T-helper 9 cell (primary cell): ENCODE results near the gene NR4A3.
"Not testable (repeated sequence)": the region's sequence is repeated elsewhere in the genome, so short reads cannot be mapped to it uniquely, and the experiment has no call there.

ENCODE experiments used
- DNase-seq: peaks from one replicate; pipeline ENCODE4 v3.0.0-alpha.2; 2020
- total RNA-seq, 2 donors: gene quantifications; one replicate each; lab custom pipeline; 2026; lab: John Stamatoyannopoulos, UW

Gene NR4A3
- total RNA-seq: 3.7 to 131 reads per million in 2 donors

DNA sequence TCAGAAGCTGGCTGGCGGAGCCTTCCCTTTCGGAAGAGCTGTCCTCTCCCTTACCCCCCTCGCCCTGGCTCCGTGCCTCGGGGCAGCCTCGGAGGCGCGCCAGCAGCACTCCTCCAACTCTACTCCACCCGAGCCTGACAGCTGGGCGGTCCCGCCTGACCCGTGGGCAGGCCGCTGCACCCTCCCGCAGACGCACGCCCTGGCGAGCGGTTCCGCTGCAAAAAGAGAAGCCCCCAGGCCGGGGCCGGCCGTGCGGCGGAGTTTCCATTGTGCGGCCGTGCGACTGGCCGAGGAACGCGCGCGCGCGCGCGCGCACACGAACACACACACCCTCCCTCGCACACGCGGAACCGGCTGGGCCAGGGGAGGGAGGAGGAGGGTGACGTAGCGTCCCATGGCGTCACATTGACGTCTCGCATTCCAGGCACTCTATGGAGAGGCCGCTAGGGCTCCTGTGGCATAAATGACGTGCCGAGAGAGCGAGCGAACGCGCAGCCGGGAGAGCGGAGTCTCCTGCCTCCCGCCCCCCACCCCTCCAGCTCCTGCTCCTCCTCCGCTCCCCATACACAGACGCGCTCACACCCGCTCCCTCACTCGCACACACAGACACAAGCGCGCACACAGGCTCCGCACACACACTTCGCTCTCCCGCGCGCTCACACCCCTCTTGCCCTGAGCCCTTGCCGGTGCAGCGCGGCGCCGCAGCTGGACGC, at the start of gene NR4A3:
TSS of gene NR4A3 (plus strand) at position 490 of the 713 bp plus-strand sequence. CDS start 6,158 bp downstream, outside the sequence.
- DNase-seq: peak; percentile 90

DNA sequence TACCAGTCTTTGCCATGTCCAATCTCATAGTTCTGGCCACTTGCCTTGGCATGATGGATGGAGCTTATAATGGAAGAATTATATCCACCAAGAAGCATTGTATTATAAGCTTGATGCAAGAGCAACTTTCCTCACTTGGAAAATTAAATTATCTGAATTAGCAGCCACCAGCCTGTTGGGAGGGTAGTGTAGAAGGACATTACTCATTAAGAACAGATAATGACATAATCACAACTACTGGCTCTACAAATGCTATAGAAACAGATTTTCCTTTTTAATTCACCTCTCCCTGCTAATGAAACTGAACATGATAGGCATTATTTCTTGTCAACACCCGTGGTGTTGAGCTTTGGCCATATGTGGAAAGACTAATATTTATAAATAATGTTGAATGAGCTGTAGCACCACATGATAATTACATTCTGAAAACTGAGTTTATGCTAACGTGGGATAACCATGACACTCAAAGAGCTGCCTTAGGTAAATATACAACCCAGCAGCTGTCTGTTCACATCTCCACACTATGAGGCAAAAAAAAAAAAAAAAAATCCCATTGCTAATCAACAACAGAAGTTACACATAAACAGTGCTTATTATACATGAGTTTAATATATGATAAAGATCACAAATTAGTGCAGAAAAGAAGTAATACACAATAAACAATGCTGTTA, 48.1 kb upstream of the NR4A3 start:
- no peak for DNase-seq

DNA sequence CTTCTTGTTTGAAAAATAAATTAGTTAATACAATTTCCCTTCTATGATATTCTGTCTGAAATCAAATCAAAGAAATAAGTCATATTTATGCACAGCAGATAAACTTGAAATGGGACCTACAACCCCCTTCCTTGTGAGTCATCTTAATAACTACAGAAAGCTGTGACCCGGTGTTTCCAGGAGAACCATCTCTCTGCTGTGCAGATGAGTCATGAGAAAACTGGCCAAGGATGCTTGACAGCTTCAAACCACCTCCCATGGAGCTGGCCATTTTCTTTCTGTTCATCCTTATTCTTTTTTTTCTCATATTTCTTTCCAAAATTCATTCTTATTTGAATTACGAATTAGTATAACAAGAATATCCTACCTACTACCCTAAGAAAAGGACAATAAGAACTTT, 43.4 kb upstream of the NR4A3 start:
- no peak for DNase-seq

DNA sequence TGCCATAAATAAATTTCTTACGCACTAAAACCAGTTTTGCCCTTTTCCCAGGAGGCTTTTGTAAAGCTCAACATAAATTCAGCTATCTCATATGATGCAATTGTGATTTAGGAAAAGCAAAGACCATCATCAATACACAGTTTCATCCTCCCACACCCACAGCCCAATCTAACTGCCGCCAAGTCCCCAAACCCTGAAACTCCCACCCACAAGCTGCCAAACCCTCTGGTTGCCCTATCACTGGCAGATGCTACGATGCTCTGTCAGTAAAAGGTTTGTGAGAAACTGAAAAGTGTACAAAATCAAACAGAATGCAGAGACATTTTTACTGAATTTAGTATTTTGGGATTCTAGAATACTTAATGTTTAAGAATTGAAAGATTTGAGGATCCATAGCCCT, 42.8 kb upstream of the NR4A3 start:
- no peak for DNase-seq

DNA sequence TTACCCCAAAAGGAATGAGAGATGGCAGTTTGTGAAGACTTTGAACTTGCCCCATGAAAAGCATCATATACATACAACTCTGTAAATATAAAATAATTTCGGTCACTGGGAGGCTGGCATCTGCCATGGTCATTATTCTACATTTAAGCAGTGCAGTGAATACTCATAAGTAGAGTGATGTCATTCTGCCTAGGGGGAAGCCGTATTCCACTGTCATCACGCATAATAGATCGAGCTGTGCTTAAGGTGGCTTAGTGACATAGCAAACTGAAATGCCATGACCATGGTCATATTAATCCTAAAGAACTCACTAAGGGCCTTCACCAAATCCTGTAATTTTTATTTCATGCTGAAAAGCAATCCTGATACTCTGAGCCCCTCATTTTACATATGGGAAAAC, 42.4 kb upstream of the NR4A3 start:
- DNase-seq: no peak

DNA sequence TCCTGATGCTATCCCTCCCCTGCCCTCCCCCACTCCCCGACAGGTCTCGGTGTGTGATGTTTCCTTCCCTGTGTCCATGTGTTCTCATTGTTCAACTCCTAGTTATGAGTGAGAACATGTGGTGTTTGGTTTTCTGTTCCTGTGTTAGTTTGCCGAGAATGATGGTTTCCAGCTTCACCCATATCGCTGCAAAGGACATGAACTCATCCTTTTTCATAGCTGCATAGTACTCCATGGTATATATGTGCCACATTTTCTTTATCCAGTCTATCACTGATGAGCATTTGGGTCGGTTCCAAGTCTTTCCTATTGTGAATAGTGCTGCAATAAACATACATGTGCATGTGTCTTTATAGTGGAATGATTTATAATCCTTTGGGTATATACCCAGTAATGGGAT, 39.3 kb upstream of the NR4A3 start:
- not testable (repeated sequence) for DNase-seq

DNA sequence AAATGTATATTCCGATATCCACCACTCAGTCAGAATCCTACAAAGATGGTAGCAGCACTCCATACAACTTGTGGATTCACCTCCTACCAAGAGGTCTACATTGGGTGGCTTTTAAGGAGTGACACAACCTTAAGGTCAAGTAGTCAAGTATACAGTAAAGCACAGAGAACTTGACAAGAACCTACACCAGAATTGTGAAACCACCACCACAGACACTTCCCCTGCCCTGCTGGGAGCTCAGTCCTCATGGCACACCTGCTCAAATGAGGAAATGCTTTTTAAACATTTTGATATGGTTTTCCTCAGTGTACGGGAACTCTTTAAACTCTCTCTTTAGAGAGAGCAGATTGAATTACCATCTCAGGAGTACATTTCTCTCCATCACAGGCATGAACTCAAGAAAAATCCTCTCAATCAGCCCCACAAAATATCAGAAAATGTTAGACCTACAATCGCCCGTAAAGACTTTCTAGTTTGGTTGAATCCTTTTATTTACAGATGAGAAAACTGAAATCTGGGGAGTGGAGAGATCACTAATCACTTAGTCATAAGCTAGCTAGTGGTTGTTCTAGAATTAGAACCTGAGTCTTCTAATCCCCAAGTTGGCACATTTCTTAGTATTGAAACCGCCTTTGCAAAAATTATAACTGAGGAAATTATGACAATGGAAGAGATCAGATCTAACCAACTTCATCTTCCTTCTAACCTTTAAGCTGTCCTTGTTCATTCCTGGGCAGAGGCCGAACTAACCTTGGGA, 38.5 kb upstream of the NR4A3 start:
- DNase-seq: no peak

DNA sequence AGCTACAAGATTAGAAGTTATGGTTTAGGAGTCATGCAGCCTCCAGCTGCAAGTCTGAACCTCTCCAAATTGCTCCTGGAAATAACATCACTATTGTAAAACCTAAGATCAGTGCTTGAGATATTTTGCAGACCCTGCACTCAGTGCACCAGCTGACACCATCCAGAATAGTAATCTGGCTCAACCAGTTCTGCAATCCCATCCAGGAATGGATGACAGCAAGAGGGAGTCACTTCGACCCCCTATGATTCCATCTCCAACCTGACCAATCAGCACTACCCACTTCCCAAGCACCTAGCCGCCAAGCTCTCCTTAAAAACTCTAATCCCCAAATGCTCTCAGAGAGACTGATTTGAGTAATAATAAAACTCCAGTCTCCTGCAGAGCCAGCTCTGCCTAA, 37.9 kb upstream of the NR4A3 start:
- DNase-seq: no peak

DNA sequence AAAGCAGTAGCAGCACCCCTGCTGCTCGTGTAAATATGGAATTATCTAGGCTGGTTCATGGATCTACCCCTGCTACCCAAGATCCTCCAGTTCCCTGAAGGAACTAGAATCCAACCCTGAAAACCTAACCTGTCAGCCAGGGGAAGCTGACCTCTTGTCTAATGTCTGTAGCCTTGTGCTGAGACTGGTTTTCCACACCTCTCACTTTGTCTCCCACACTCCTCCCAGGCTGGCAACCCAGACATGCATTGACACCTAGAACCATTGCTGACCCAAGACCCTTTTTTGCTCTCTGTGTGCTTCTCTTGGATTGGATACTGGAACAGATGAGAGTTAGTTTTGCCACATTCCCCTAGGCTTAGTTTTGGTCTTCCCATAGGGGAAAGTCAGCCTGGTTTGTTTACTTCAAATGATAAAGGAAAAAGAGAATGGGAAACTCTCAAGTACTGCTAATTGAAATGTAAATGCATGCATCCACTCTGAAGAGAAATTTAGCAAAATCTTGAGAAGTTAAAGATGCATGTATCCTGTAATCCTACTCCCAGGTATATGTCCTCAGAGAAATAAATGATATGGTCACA, 36.6 kb upstream of the NR4A3 start:
- no peak for DNase-seq

DNA sequence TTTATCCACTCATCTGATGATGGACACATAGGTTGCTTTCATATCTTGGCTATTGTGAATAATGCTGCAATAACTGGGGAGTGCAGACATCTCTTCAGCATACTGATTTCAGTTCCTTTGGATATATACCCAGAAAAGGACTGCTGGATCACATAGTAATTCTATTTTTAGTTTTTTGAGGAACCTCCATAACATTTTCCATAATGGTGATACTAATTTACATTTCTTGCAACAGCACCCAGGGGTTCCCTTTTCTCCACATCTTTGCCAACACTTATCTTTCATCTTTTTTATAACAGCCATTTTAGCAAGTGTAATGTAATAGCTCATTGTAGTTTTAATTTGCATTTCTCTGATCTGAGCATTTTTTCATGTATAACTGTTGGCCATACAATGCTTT, 34.1 kb upstream of the NR4A3 start:
- DNase-seq: no peak

DNA sequence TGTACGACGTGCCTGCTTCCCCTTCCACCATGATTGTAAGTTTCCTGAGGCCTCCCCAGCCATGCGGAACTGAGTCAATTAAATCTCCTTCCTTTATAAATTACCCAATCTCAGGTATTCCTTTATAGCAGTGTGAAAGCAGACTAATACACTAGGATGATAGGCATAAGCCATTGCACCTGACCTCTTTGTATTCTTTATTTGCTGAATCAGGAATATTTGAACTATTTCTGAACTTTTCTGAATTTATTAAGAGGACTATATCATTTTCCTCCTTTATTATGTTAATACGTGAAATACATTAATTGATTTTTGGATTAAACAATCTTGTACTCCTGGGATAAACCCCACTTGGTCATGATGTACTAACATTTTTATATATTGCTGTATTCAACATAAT, 28.2 kb upstream of the NR4A3 start:
- DNase-seq: no peak

DNA sequence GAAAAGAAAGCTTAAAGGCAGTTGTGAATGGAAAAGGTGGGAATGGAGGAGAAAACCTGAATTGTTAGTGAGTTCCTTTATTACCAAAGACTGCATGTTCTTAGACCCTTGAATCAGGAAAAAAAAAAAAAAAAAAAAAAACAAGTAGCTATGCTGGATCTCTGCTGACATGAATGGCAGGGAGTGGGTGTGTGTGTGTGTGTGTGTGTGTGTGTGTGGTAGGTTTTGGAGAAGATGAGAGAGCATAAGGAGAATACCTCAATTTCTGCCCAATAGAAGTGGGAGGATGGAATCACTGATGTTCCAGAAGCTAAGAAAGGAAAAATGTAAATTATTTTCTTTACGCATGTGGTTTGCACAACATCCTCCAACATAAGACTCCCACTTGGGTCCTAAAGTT, 25.5 kb upstream of the NR4A3 start:
- DNase-seq: no peak

DNA sequence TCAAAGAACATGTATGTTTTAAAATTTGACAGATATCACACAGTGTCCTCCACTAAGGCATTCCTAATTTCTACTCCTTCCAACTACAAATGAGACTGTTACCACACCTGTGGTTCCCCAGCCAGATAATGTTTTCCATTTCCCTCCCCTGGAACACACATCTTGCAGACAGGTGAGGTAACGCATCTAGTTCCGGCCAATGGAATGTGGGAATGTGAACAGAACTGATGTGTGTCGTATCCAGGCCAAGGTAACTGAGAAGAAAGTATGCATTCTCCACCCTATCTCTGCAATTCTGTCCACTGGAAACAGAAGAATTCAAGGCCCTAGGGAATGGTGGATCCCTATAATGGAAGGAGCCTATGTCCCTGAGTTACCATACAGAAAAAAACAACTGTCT, 19.9 kb upstream of the NR4A3 start:
- DNase-seq: no peak

DNA sequence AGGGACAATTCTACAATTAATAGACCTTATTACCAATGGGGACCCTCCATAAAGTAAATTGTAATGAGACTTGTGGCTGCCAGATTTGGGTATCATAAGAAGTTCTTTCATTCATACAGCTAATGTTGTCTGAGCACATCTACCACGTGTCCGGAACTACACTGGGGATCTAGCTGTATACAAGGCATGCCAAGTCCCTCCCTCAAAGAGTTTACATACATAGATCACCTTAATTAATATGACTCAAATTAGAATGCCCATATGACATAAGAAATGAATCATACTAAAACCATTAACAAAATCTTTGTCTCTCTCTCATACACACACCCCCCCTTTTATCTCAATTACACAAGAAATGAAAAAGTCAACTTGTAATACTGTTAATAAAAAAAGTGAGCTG, 18.0 kb upstream of the NR4A3 start:
- DNase-seq: no peak

DNA sequence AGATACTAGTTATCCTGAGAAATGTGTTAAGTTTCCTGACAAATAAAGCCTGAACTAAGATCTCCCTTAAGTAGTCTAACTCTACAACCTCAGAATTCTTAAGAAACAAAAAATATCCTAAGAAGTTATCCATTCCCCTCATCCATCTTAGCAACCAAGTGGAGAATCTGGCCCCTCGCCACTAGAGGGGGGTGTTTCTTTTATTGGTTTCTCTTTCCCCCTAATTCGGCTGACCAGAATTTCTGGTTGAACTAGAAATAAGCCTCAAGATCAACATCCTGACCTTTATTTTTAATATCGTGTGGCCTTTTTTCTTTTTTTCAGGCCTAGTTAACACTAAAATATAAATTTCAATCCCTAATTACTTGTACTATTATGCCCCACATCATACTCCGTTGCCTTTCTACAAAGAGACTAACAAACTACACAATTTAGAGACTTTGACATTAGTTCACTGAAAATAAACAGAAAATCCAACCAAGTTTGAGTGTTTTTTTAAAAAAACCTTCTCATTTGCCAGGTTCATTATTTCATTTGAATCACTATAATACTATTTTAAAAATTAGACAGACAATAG, 14.3 kb upstream of the NR4A3 start:
- peak; percentile 55 for DNase-seq

DNA sequence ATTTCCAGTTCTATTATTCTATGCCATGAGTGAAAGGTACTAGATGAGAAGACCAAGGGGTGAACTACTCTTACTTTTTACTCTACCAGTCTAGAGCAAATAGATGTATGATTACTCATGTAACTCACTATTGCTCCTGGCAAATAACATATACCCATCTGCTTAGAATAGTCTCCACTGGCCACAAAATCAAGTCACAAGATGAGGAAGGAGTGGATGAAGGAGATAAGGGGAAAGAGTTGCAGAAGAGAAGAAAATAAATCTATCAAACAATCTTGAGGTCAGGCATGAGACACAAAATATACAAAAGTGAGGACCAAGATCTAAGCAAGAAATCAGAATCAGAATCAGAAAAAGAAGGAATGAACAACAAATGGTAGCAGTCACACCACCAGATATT, 13.7 kb upstream of the NR4A3 start:
- no peak for DNase-seq

DNA sequence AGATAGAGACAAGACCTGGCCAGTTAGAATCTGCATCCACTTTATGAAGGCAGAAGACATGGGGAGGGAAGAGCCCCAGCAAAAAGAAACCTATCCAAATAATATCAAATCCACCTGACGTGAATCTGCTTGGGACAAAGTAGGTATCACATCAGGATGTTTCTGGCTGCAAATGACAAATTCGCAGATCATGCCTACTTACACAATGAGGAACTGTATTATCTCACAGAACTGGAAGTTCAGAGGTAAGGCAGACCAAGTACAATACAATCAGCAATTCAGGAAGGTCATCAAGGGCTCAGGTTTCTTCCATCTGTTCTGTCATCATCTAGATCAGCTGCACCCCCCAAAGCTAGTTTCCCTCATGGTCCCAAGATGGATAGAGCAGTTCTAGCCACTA, 13.2 kb upstream of the NR4A3 start:
- no peak for DNase-seq

DNA sequence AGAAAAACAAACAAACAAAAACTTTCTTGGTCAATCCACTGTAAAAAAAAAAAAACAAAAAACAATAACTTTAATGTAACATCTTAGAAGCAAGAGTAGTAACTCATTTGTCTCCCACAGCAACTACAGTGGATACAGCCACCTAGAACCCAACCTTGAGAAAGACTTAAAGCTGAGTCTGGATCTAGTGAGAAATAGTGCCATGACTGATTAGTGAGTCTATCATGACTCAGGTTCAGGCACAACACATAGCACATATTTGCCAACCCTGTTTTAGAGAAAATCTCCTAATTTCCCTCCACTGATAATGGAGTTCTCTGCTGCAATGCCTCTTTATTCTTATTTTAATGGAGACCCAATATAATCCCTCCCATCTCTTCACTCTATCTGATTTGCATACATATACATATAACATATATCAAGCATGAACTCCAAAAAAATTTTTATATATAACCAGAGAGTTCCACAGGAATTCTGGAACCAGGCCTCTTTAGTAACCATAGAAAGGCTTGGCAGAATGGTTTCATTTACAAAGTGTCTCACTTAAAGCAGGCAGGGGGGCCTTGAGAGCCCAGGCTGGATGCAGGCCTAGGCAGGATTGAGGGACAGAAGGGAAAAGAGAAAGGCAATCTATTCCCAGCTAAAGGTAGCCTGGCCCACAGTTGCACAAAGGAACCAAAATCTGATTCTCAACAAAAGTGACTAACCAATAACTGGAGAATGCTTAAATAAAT, 11.9 kb upstream of the NR4A3 start:
- no peak for DNase-seq

DNA sequence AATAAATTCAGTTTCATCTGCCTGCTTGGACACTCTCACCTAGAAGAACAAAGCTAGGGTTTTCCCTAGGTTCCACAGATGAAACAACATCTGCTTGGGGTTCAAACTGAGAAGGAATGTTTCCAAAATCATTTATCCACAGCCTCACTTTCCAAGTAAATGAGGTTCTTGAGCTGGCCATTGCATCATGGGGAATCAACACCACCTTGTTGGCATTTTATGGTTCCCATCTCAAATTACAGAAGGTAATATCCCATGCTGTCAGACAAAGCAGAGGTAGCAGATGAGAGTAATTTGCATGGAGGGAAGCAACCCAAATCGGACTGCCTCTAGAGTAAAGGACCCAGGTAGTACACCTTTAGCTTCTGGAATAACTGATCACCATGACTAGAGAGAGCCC, 10.5 kb upstream of the NR4A3 start:
- no peak for DNase-seq

DNA sequence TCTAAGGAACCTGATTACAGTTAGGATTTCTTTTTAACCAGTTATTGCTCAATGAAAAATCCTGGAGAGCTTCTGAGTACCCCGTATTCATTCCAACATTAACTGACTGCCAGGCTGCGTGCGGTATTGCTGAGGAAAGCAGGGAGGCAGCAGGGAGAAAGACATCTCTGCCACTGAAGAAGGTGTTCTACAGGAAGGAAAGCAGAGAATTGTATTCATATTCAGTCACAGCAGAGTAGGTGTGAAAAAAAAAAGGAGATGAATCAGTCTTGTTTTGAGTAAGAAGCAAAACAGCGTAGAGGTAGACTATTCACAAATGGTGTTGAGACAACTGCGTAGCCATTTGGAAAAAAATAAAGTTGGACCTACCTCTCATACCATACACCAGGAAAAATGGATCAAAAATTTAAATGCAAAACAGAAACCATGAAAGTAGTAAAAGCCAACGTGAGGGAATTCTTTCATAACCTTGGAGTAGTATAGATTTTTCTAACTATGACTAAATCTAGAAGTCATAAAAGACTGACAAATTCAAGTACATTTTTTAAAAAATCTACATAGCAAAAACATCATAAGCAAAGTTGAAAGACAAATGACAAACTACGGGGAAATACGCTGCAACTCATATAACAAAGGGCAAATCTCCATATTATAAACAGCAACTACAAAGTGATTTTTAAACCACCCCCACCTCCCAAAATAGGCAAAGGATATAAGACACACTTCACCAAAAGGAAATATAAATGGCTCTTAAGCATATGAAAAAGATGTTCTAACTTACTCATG, 9.9 kb upstream of the NR4A3 start:
- no peak for DNase-seq

DNA sequence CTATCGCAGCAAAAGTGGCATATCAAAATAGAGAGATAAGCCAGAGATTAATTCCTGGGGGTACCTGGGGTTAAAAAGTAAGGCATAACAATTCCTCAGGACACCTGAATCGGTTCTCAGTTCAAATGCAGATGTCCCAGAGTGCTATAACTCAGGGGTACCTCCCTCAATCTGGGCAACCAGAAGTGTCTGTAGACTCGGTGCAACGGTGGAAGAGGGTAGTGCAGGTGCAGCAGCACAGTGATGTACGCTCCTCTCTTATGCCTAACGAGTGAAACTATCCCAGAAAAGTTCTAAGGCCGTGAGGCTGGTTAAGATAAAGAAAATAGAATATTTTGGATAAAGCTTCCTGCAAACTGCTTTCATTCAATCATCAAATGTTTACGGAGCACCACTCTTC, 7.9 kb upstream of the NR4A3 start:
- no peak for DNase-seq

DNA sequence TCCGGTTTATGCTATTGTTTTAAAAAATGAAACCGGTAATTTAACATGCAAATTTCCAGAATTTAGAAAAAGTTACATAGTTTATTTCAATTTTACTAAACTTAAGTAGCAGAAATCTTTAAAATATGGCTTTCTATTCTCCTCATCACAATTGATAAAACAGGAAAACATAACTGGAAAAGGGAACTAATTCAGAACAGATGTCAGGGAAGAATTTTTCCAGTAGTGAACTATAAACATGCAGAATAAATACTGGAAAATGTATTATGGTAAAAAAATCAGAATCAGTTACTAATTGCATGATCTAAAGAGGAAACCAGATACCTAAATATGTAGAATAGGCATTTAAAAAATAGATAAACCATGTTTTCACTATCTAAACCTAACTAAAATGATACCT, 7.3 kb upstream of the NR4A3 start:
- DNase-seq: no peak
